HG03039 (cell line): ENCODE data around the gene PCGF2.

Experiments
- ATAC-seq: cut with Tn5 transposase; IDR thresholded peaks from one replicate; pipeline ENCODE4 v1.9.1; 2021; ENCODE audit warnings: mild to moderate bottlenecking, moderate library complexity; ENCODE audit not compliant: unreplicated experiment

Gene PCGF2

GRCh38 chr17:38704606-38705522, 43.3 kb downstream of the PCGF2 start, which contains the start of gene MLLT6:
TSS of gene MLLT6 (plus strand) at chr17:38705273. CDS start at chr17:38705633, 360 bp downstream.
- ATAC-seq: no peak

- no peak for ATAC-seq
Observed at GRCh38 chr17:38703742-38704605, 44.2 kb downstream of the PCGF2 start.

GRCh38 chr17:38702916-38703741, 45.0 kb downstream of the PCGF2 start:
- ATAC-seq: no peak

- ATAC-seq: peak; percentile 24
Observed at GRCh38 chr17:38702166-38702915, 45.8 kb downstream of the PCGF2 start.

GRCh38 chr17:38701504-38702165, 46.5 kb downstream of the PCGF2 start:
- peak; percentile 22 for ATAC-seq

GRCh38 chr17:38698760-38699159, 49.4 kb downstream of the PCGF2 start:
- no peak for ATAC-seq

- no peak for ATAC-seq
Observed at GRCh38 chr17:38697061-38697820, 50.9 kb downstream of the PCGF2 start.

- ATAC-seq: no peak
Observed at GRCh38 chr17:38693700-38694329, 54.3 kb downstream of the PCGF2 start.

- ATAC-seq: no peak
Observed at GRCh38 chr17:38691154-38691553, 57.0 kb downstream of the PCGF2 start.

GRCh38 chr17:38690386-38690785, 57.8 kb downstream of the PCGF2 start:
- no peak for ATAC-seq

GRCh38 chr17:38687286-38687685, 60.9 kb downstream of the PCGF2 start:
- ATAC-seq: no peak

GRCh38 chr17:38685491-38685890, 62.6 kb downstream of the PCGF2 start:
- no peak for ATAC-seq
